Suppressor macrophage treated with lipopolysaccharide for 4 hours (primary cell): ENCODE data around the gene IRS1.

Experiments used
- DNase-seq: peaks from one replicate; pipeline ENCODE4 v3.0.0-alpha.2; 2020

IRS1 gene

GRCh38 chr2:226754821-226755604, 44.6 kb downstream of the IRS1 start:
- no peak for DNase-seq

GRCh38 chr2:226752887-226753286, 46.7 kb downstream of the IRS1 start:
- DNase-seq = no peak

GRCh38 chr2:226747288-226747687, 52.3 kb downstream of the IRS1 start:
- no peak for DNase-seq

- no peak for DNase-seq
Observed at GRCh38 chr2:226746196-226746800, 53.3 kb downstream of the IRS1 start.

GRCh38 chr2:226743915-226744314, 55.7 kb downstream of the IRS1 start:
- no peak for DNase-seq

- no peak for DNase-seq
Observed at GRCh38 chr2:226742347-226742746, 57.3 kb downstream of the IRS1 start.

- no peak for DNase-seq
Observed at GRCh38 chr2:226740039-226740648, 59.5 kb downstream of the IRS1 start.

GRCh38 chr2:226739545-226740030, 60.0 kb downstream of the IRS1 start:
- DNase-seq = no peak

GRCh38 chr2:226738821-226739544, 60.6 kb downstream of the IRS1 start:
- no peak for DNase-seq

GRCh38 chr2:226738191-226738820, 61.3 kb downstream of the IRS1 start:
- no peak for DNase-seq

- no peak for DNase-seq
Observed at GRCh38 chr2:226736382-226736781, 63.2 kb downstream of the IRS1 start.

GRCh38 chr2:226733927-226734564, 65.6 kb downstream of the IRS1 start:
- DNase-seq = no peak

- no peak for DNase-seq
Observed at GRCh38 chr2:226733189-226733858, 66.3 kb downstream of the IRS1 start.

GRCh38 chr2:226732478-226733188, 67.0 kb downstream of the IRS1 start:
- DNase-seq = no peak

- no peak for DNase-seq
Observed at GRCh38 chr2:226730481-226730880, 69.1 kb downstream of the IRS1 start.

- no peak for DNase-seq
Observed at GRCh38 chr2:226728996-226729395, 70.6 kb downstream of the IRS1 start.

- DNase-seq = no peak
Observed at GRCh38 chr2:226727251-226727650, 72.4 kb downstream of the IRS1 start.

- no peak for DNase-seq
Observed at GRCh38 chr2:226726546-226726945, 73.1 kb downstream of the IRS1 start.

- no peak for DNase-seq
Observed at GRCh38 chr2:226725126-226725860, 74.3 kb downstream of the IRS1 start.

- no peak for DNase-seq
Observed at GRCh38 chr2:226721541-226721940, 78.1 kb downstream of the IRS1 start.
